ENCODE data around the gene BAHCC1. TPM values are rescaled to one million over a fixed set of nuclear protein-coding genes. Genes with fewer than 3 reads are reported as not detected.
A peak's percentile ranks its signal among the peaks of the same experiment; 100 is the strongest.

Gene BAHCC1
- total RNA-seq, 1 donor from 2014 or later: 9.9 TPM

- DNase-seq (ENCODE audit: missing footprints) (no peak), ATAC-seq (no peak)
- intact Hi-C loops (cut with DNase I): loop anchor here (2.0 to 5.0 kb wide), 2 partner anchors 77 to 152 kb away; no protein-coding TSS in a partner anchor
Measured at GRCh38 chr17:81403671-81404534, 8.6 kb downstream of the BAHCC1 start.

GRCh38 chr17:81404558-81405165 lies 9.4 kb downstream of the BAHCC1 start:
- peak; percentile 44 for ATAC-seq
- DNase-seq (ENCODE audit: missing footprints): no peak
- intact Hi-C loops (cut with DNase I): loop anchor here (2.0 to 5.0 kb wide), 2 partner anchors 76 to 152 kb away; no protein-coding TSS in a partner anchor

GRCh38 chr17:81405411-81405872 lies 10.2 kb downstream of the BAHCC1 start:
- DNase-seq (ENCODE audit: missing footprints) (no peak), ATAC-seq (peak; percentile 57)
- intact Hi-C loops (cut with DNase I): loop anchor here (2.0 kb wide), 1 partner anchor 75 kb away; no protein-coding TSS in a partner anchor

DNA sequence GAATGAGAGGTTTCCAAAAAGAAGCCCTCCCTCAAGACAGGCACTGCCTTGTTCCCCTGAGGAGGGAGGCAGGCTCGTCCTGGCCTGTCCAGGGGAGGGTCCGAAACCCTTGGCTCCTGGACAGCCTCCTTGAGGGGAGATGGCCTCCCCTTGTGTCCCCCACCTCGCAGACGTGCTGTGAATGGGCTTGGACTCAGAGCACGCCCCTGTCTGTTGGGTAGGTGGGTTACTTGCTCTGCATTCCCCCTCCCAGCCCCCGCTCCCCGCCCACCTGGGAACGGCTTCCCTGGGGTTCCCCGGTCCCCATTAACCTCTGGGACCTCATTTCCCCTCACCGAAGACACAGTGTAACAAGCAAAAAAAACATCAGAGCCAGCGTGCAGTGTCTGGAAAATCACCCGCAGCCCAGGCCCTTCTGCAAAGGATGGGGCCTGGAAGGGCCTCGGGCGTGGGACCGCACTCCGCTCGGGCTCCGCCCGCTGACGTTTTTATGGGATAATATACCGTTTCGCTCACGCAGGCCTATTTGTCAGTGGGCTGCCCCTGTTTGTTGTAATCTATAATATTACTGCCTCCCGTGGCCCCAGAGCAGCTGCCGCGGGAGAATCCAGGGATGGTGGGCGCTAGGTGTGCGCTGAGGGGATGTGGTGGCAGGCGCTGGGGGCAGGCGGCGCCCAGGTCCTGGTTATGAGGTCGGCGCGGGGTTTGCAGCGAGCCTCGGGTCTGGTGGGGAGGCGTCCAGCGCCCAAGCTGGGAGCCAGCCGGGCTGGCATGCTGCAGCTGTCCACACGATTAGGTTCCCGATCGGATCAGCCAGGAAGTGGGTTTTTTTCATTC lies 11.1 kb downstream of the BAHCC1 start:
- no peak for ATAC-seq
- intact Hi-C loops (cut with DNase I): no loop called here
- DNase-seq (ENCODE audit: missing footprints): no peak

DNA sequence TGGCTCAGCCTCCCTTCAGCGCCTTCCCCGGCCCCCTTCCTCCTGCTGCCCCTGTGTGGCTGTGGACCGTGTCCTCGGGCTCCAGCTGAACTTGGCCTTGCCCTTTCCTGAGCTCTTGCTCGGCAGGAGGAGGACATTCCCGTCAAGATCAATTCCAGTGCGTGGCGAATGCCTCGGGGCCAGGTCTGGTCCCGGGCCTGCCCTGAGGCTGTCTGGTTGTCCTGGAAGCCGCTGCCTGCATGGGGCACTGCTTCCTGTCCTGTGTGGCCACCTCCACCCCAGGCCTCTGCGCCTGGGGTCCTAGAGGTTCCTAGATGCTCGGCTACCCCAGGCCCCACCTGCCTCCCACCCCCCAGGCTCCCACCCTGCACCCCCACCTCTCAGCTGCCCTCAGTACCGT lies 12.8 kb downstream of the BAHCC1 start:
- ATAC-seq: no peak
- intact Hi-C loops (cut with DNase I): no loop called here

DNA sequence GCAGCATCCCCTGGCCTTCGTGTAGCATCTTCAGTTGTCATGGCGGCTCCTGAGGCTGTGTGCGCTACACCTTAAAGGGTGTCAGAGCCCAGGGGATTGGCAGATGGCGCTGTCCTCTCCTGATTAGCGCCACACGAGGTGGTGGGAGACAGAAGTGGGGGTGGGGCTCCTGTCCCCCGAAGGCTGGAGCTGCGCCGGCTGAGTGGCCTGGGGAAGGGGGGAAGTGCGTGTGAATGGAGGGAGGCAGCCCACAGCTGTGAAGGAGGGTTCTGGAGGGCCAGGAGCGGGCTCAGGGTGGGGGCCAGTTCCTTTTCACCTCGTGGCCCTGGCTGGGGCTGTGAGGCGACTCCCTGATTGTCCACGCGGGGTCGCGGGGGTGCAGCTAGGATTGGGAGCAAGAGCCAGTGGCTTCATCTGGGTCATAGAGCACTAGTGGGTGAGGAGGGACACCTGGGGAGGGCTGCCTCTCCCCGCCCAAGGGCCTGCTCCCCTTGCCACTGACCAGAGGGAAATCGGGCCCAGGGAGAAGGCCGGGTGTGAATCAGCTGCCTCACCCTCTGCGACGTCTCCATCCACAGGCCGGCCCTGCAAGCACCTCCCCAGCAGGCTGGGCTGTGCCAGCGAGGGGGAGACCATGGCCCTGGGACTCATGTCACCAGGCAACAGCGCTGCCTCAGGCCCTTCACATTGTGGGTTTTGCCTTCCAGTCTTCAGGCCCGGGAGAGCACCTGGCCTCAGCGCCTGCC lies 14.1 kb downstream of the BAHCC1 start:
- intact Hi-C loops (cut with DNase I): no loop called here

More for the DNA sequence above, 12.8 kb downstream of the BAHCC1 start:
- DNase-seq (ENCODE audit: missing footprints): no peak

GRCh38 chr17:81410852-81411251 lies 15.6 kb downstream of the BAHCC1 start:
- no peak for DNase-seq (ENCODE audit: missing footprints)
- intact Hi-C loops (cut with DNase I): no loop called here
- ATAC-seq: no peak

More for the DNA sequence above, 14.1 kb downstream of the BAHCC1 start:
- no peak for ATAC-seq
- DNase-seq (ENCODE audit: missing footprints): no peak

- intact Hi-C loops (cut with DNase I): no loop called here
- ATAC-seq (no peak), DNase-seq (ENCODE audit: missing footprints) (no peak)
Measured at GRCh38 chr17:81411305-81411704, 16.0 kb downstream of the BAHCC1 start.

- ATAC-seq: peak; percentile 51
- DNase-seq (ENCODE audit: missing footprints): no peak
- intact Hi-C loops (cut with DNase I): no loop called here
Measured at GRCh38 chr17:81412490-81413093, 17.3 kb downstream of the BAHCC1 start.

GRCh38 chr17:81413497-81414135 lies 18.4 kb downstream of the BAHCC1 start:
- no peak for ATAC-seq
- intact Hi-C loops (cut with DNase I): no loop called here
- DNase-seq (ENCODE audit: missing footprints): no peak

DNA sequence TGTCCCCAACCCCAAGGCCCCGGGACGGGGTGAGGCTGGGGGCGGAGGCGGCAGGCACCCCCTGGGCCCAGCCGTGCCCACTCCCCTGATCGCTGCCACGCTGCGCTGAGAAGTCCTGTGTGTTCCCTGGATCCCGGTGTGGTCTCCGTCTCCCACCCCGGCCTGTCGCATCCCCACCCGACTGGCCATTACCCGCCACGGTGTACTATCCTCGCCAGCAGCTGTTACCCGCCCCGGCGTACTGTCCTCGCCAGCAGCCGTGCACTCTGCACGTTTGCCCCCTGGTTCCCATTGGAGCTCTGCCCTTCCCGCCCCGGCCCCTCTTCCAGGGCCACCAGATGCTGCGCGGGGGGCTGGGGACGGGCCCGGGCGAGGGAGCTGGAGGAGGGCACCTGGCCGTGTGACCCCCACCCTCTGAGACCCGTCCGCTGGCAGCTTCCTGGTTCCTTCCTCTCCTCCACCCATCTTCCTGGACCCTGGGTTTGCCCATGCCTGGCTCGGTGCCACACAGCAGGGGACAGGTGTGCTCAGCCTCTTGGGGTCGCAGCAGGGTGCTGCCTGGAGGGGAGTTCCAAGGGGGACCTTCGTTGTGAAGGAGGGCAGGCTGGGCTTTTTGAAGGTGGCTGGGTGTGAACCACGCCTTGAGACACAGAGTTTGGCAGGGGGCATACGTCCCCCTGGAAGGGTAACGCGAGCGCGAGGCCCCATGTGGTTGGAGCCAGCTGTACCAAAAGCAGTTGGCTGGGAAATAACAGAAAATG lies 19.7 kb downstream of the BAHCC1 start:
- DNase-seq (ENCODE audit: missing footprints) (no peak), ATAC-seq (no peak)
- intact Hi-C loops (cut with DNase I): no loop called here

DNA sequence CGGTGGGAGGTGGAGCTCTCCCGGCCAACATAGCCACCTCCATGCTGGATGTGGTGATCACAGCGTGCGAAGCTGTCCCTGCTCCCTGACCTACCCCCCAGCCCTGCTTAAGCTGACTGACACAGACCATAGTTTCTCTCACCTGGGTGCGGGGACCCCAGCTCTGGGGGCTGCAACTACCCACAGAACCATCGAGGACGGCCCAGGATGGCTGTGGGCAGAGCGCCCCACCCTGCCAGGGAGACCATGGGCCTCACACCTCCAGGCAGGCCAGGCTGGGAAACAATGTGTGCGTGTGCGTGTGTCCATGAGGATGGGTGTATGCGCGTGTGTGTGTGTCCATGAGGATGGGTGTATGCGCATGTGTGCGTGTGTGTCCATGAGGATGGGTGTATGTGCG lies 20.4 kb downstream of the BAHCC1 start:
- intact Hi-C loops (cut with DNase I): no loop called here

GRCh38 chr17:81416612-81417011 lies 21.4 kb downstream of the BAHCC1 start:
- ATAC-seq: no peak
- intact Hi-C loops (cut with DNase I): no loop called here
- no peak for DNase-seq (ENCODE audit: missing footprints)

More for the DNA sequence above, 20.4 kb downstream of the BAHCC1 start:
- no peak for ATAC-seq
- DNase-seq (ENCODE audit: missing footprints): no peak

DNA sequence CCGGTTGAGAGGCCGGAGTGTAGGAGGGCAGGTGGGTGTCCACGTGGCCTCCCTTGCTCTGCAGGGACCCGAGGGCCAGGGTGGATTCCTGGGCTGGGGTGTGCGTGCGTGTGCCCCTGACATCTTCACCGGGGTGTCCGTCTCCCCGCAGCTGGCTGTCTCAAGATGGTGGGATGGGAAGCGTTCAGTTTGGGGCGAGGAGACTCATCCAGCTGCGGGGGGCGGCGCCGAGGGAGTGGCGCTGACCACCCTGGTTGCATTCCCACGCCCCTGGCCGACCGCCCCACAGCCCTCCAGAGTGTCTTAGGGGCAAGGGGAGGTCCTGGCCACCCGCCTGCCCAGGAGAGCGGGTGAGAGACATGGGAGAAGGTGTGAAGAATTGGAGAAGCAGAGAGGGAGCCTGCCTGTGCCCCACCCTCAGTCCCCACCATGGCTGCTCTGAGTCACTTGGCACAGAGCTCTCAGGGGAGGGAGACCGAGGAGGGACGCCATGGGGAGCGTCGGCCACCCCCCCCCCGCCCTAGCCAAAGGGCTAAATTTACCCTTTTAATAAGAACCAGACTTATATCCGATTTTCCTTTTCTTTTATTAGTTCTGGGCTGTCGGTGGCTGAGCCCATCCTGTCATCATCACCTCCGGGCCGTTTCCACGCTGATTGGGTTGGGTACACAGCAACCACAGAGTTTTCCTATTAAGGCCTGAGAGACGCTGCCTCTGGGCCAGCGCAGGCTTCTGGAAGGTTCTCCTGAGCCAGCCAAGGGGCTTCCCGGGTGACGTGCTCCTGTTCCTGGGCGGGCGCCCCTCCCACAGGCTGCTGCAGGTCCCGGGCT lies 22.0 kb downstream of the BAHCC1 start:
- intact Hi-C loops (cut with DNase I): no loop called here
- no peak for ATAC-seq
- DNase-seq (ENCODE audit: missing footprints): no peak

GRCh38 chr17:81417879-81418709 lies 22.8 kb downstream of the BAHCC1 start:
- DNase-seq (ENCODE audit: missing footprints) (no peak), ATAC-seq (no peak)
- intact Hi-C loops (cut with DNase I): no loop called here
